Neural progenitor cell (in vitro differentiated cells): ENCODE data around the gene ZP2.

ENCODE experiments used
- EZH2 ChIP-seq: fragments of 200-600 bp; sonication (generic); IDR thresholded peaks from 2 replicates; pipeline ENCODE4 v1.6.1; 2017; ENCODE audit warnings: antibody characterized with exemption, mild to moderate bottlenecking, moderate library complexity
- EZH2phosphoT487 ChIP-seq: fragments of 200-600 bp; sonication (generic); IDR thresholded peaks from 2 replicates; pipeline ENCODE4 v1.6.1; 2017; ENCODE audit warnings: antibody characterized with exemption
- TF ChIP-seq, protein P1 (sequence below): fragments of 200-600 bp; sonication (generic); IDR thresholded peaks from 2 replicates; pipeline ENCODE4 v1.5.1; 2017; ENCODE audit warnings: antibody characterized with exemption, mild to moderate bottlenecking

DNA sequence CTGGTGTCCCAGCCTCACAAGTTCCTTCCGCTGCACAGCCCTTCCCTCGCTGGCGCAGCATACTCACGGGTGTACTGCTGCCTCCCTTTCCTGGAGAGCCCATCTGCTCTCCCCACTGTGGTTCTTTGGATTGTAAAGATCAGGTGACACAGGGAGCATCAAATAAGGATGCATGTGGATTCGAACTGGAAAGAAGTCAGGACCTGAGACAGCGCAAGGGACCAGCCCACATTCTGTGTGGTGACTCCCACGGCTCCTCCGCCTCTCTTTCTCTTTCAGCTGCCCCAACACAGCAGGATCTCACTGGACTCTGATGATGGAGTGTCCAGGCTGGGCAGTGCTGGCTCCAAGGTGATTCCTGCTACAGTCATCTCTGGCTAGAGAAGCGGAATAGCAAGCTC lies 44.8 kb downstream of the ZP2 start:
- TF ChIP-seq, protein P1, sequence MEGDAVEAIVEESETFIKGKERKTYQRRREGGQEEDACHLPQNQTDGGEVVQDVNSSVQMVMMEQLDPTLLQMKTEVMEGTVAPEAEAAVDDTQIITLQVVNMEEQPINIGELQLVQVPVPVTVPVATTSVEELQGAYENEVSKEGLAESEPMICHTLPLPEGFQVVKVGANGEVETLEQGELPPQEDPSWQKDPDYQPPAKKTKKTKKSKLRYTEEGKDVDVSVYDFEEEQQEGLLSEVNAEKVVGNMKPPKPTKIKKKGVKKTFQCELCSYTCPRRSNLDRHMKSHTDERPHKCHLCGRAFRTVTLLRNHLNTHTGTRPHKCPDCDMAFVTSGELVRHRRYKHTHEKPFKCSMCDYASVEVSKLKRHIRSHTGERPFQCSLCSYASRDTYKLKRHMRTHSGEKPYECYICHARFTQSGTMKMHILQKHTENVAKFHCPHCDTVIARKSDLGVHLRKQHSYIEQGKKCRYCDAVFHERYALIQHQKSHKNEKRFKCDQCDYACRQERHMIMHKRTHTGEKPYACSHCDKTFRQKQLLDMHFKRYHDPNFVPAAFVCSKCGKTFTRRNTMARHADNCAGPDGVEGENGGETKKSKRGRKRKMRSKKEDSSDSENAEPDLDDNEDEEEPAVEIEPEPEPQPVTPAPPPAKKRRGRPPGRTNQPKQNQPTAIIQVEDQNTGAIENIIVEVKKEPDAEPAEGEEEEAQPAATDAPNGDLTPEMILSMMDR: no peak
- TF ChIP-seq EZH2 (no peak), EZH2phosphoT487 (no peak)
